IMR-90 (cell line): Measurements from ENCODE around the gene HDAC2.

Source experiments
- BHLHE40 ChIP-seq: fragments of 150-350 bp; IDR thresholded peaks from 2 replicates; pipeline ENCODE4 v1.6.1; 2016; ENCODE audit warnings: mild to moderate bottlenecking, low read depth, low read length
- CTCF ChIP-seq: conservative IDR thresholded peaks from 2 replicates; pipeline ENCODE4 v1.5.1; 2012; ENCODE audit warnings: mild to moderate bottlenecking, low read depth, low read length, improper control_type of control experiment
- ELK1 ChIP-seq: fragments of 150-350 bp; IDR thresholded peaks from 2 replicates; pipeline ENCODE4 v1.6.1; 2016; ENCODE audit warnings: low read depth, mild to moderate bottlenecking, low read length, moderate library complexity, borderline replicate concordance
- FOS ChIP-seq: fragments of 150-350 bp; IDR thresholded peaks from 2 replicates; pipeline ENCODE4 v1.6.1; 2016; ENCODE audit warnings: low read depth, low read length
- MAFK ChIP-seq: IDR thresholded peaks from 2 replicates; pipeline ENCODE4 v1.6.1; 2012; ENCODE audit warnings: low read depth, low read length, improper control_type of control experiment
- MAZ ChIP-seq: IDR thresholded peaks from 2 replicates; pipeline ENCODE4 v1.6.1; 2012; ENCODE audit warnings: low read depth, mild to moderate bottlenecking, low read length, improper control_type of control experiment, moderate library complexity, borderline replicate concordance
- MXI1 ChIP-seq: IDR thresholded peaks from 2 replicates; pipeline ENCODE4 v1.6.1; 2012; ENCODE audit warnings: low read depth, mild to moderate bottlenecking, low read length, moderate library complexity, borderline replicate concordance
- POLR2A ChIP-seq: IDR thresholded peaks from 2 replicates; pipeline ENCODE4 v1.6.1; 2012; ENCODE audit warnings: mild to moderate bottlenecking, low read depth, low read length
- RAD21 ChIP-seq: IDR thresholded peaks from 2 replicates; pipeline ENCODE4 v1.6.1; 2012; ENCODE audit warnings: low read length, improper control_type of control experiment
- RFX5 ChIP-seq: IDR thresholded peaks from 2 replicates; pipeline ENCODE4 v1.8.0; 2012; ENCODE audit warnings: low read depth, mild to moderate bottlenecking, low read length, moderate library complexity
- SMC3 ChIP-seq: fragments of 150-350 bp; IDR thresholded peaks from 2 replicates; pipeline ENCODE4 v1.6.1; 2016; ENCODE audit warnings: low read depth, mild to moderate bottlenecking, antibody characterized with exemption, low read length, moderate library complexity
- USF2 ChIP-seq: fragments of 150-350 bp; IDR thresholded peaks from 2 replicates; pipeline ENCODE4 v1.6.1; 2017; ENCODE audit warnings: mild to moderate bottlenecking, antibody characterized with exemption, low read length, low read depth

GRCh38 chr6:114010540-114010939, 39.6 kb upstream of the HDAC2 start:
- TF ChIP-seq CTCF, result no peak
- no peak for TF ChIP-seq FOS
- TF ChIP-seq POLR2A, result no peak
- no peak for TF ChIP-seq USF2
- no peak for TF ChIP-seq MAFK
- TF ChIP-seq SMC3, result no peak
- TF ChIP-seq MXI1, result no peak
- no peak for TF ChIP-seq RAD21
- no peak for TF ChIP-seq MAZ
- no peak for TF ChIP-seq BHLHE40
- TF ChIP-seq RFX5, result no peak
- TF ChIP-seq ELK1, result no peak
